GM23338 (cell line): Measurements from ENCODE around the gene NUBPL. TPM values are rescaled to one million over a fixed set of nuclear protein-coding genes. Genes with fewer than 3 reads are reported as not detected.

Experiments used
- ATAC-seq: fragments of 200-7000 bp; cut with Tn5 transposase; 3 replicates; pipeline ENCODE4 v1.9.1; 2020
- DNase-seq: peaks from one replicate; pipeline ENCODE4 v3.0.0-alpha.2; 2015; ENCODE audit warnings: low spot score
- H2AFZ ChIP-seq: fragments of 200-600 bp; sonication (generic); 2 replicates; pipeline ENCODE4 v1.8.0; 2016; ENCODE audit warnings: antibody characterized with exemption, mild to moderate bottlenecking, moderate library complexity
- H3F3A ChIP-seq: fragments of 200-600 bp; sonication (generic); replicated peaks from 2 replicates; pipeline ENCODE4 v1.8.0; 2017; ENCODE audit warnings: antibody characterized with exemption, mixed run types, low read depth
- H3K27ac ChIP-seq: fragments of 200-600 bp; sonication (generic); 2 replicates; pipeline ENCODE4 v1.6.1; 2016; ENCODE audit warnings: low read depth
- H3K27me3 ChIP-seq: fragments of 200-600 bp; sonication (generic); 2 replicates; pipeline ENCODE4 v1.8.0; 2016; ENCODE audit warnings: mild to moderate bottlenecking, mixed run types, moderate library complexity; ENCODE audit not compliant: insufficient read depth
- H3K36me3 ChIP-seq: fragments of 200-600 bp; sonication (generic); 2 replicates; pipeline ENCODE4 v1.8.0; 2016; ENCODE audit warnings: mild to moderate bottlenecking; ENCODE audit not compliant: insufficient read depth
- H3K4me1 ChIP-seq: fragments of 200-600 bp; sonication (generic); 2 replicates; pipeline ENCODE4 v1.8.0; 2016; ENCODE audit warnings: mild to moderate bottlenecking, moderate library complexity; ENCODE audit not compliant: insufficient read depth
- H3K4me2 ChIP-seq: fragments of 200-600 bp; sonication (generic); 2 replicates; pipeline ENCODE4 v1.7.1; 2017; ENCODE audit warnings: mixed run types
- H3K4me3 ChIP-seq: fragments of 200-600 bp; sonication (generic); 2 replicates; pipeline ENCODE4 v1.6.1; 2016; ENCODE audit warnings: mixed run types
- H3K79me2 ChIP-seq: fragments of 200-600 bp; sonication (generic); replicated peaks from 2 replicates; pipeline ENCODE4 v1.8.0; 2017; ENCODE audit warnings: mild to moderate bottlenecking; ENCODE audit not compliant: insufficient read depth
- H3K9me2 ChIP-seq: fragments of 200-600 bp; sonication (generic); 2 replicates; pipeline ENCODE4 v1.8.0; 2017; ENCODE audit not compliant: insufficient read depth
- H4K20me1 ChIP-seq: fragments of 200-600 bp; sonication (generic); replicated peaks from 2 replicates; pipeline ENCODE4 v1.8.0; 2017; ENCODE audit warnings: mild to moderate bottlenecking; ENCODE audit not compliant: insufficient read depth
- H3K27ac Mint-ChIP-seq: 2 replicates; pipeline ENCODE4 v1.8.0; 2020; ENCODE audit warnings: inconsistent platforms, mild to moderate bottlenecking, moderate library complexity, mixed read lengths
- H3K27me3 Mint-ChIP-seq: 3 replicates; pipeline ENCODE4 v1.8.0; 2022; ENCODE audit warnings: low read depth, mild to moderate bottlenecking, moderate library complexity, mixed read lengths, inconsistent platforms; ENCODE audit not compliant: insufficient read depth, poor library complexity
- H3K36me3 Mint-ChIP-seq: 3 replicates; pipeline ENCODE4 v1.8.0; 2021; ENCODE audit warnings: low read depth, mild to moderate bottlenecking, inconsistent platforms, moderate library complexity, mixed read lengths
- H3K4me1 Mint-ChIP-seq: 3 replicates; pipeline ENCODE4 v1.8.0; 2020; ENCODE audit warnings: mild to moderate bottlenecking, inconsistent platforms, mixed read lengths
- H3K4me3 Mint-ChIP-seq: 3 replicates; pipeline ENCODE4 v1.8.0; 2021; ENCODE audit warnings: moderate library complexity, mild to moderate bottlenecking, inconsistent platforms, mixed read lengths
- H3K9me3 Mint-ChIP-seq: 3 replicates; pipeline ENCODE4 v1.8.0; 2020; ENCODE audit warnings: moderate library complexity, mild to moderate bottlenecking, inconsistent platforms, mixed read lengths
- CREB1 ChIP-seq: fragments of 250-450 bp; sonication (Bioruptor Pico); IDR thresholded peaks from 2 replicates; pipeline ENCODE4 v1.5.0; 2020; ENCODE audit warnings: low read depth, mild to moderate bottlenecking, moderate library complexity
- EZH2 ChIP-seq: fragments of 200-600 bp; sonication (generic); IDR thresholded peaks from one replicate; pipeline ENCODE4 v1.8.0; 2017; ENCODE audit warnings: antibody characterized with exemption, mild to moderate bottlenecking, low read depth; ENCODE audit not compliant: unreplicated experiment
- EZH2phosphoT487 ChIP-seq: fragments of 200-600 bp; sonication (generic); IDR thresholded peaks from one replicate; pipeline ENCODE4 v1.8.1; 2018; ENCODE audit warnings: antibody characterized with exemption; ENCODE audit not compliant: unreplicated experiment
- JUNB ChIP-seq: IDR thresholded peaks from one replicate; pipeline ENCODE4 v1.6.1; 2016; ENCODE audit warnings: antibody characterized with exemption; ENCODE audit not compliant: unreplicated experiment
- NANOG ChIP-seq: IDR thresholded peaks from 2 replicates; pipeline ENCODE4 v1.6.1; 2016; ENCODE audit warnings: antibody characterized with exemption, borderline replicate concordance
- POLR2AphosphoS5 ChIP-seq: IDR thresholded peaks from 2 replicates; pipeline ENCODE4 v1.6.1; 2016; ENCODE audit warnings: antibody characterized with exemption, low read depth
- STAT1 ChIP-seq: IDR thresholded peaks from one replicate; pipeline ENCODE4 v1.6.1; 2016; ENCODE audit warnings: antibody characterized with exemption; ENCODE audit not compliant: unreplicated experiment
- ZNF114 ChIP-seq: fragments of 250-450 bp; sonication (Bioruptor Pico); IDR thresholded peaks from 2 replicates; pipeline ENCODE4 v1.5.0; 2020; ENCODE audit warnings: mild to moderate bottlenecking, moderate library complexity
- ZNF331 ChIP-seq: fragments of 250-450 bp; sonication (Bioruptor Pico); IDR thresholded peaks from 2 replicates; pipeline ENCODE4 v1.5.0; 2020; ENCODE audit warnings: low read depth, mild to moderate bottlenecking, moderate library complexity
- ZNF462 ChIP-seq: fragments of 250-450 bp; sonication (Bioruptor Pico); IDR thresholded peaks from 2 replicates; pipeline ENCODE4 v1.5.0; 2020; ENCODE audit warnings: mild to moderate bottlenecking, moderate library complexity
- polyA plus RNA-seq: library from polyadenylated mRNA; unstranded; fragments of >200 nt; fragmentation: Nextera tagmentation; extraction: Ambion mirVana; gene quantifications from 2 replicates; pipeline ENCODE4 v1.2.1, GENCODE V29; 2016
- total RNA-seq: library from RNA; depleted of rRNA; stranded (reverse); fragments of >200 nt; shearing (Covaris generic); gene quantifications from 2 replicates; pipeline ENCODE4 v1.2.3, GENCODE V29; 2014
- TF ChIP-seq, protein P1 (sequence below): IDR thresholded peaks from one replicate; pipeline ENCODE4 v1.6.1; 2018; ENCODE audit warnings: antibody characterized with exemption; ENCODE audit not compliant: unreplicated experiment
- TF ChIP-seq, protein P2 (sequence below): IDR thresholded peaks from 2 replicates; pipeline ENCODE4 v1.6.1; 2016; ENCODE audit warnings: antibody characterized with exemption
- TF ChIP-seq, protein P3 (sequence below), 2 experiments: fragments of 200-600 bp in 1 of 2; sonication (generic) in 1 of 2; conservative IDR thresholded peaks; 2 replicates each; pipeline versions ENCODE4 v1.5.1 to v1.6.1; 2016 to 2017; ENCODE audit warnings: antibody characterized with exemption in 2 of 2, low read depth in 2 of 2, mild to moderate bottlenecking in 2 of 2, moderate library complexity in 1 of 2

NUBPL gene
- total and polyA plus RNA-seq, 2 experiments from 2014 or later = 6.1 to 20.7 TPM

DNA sequence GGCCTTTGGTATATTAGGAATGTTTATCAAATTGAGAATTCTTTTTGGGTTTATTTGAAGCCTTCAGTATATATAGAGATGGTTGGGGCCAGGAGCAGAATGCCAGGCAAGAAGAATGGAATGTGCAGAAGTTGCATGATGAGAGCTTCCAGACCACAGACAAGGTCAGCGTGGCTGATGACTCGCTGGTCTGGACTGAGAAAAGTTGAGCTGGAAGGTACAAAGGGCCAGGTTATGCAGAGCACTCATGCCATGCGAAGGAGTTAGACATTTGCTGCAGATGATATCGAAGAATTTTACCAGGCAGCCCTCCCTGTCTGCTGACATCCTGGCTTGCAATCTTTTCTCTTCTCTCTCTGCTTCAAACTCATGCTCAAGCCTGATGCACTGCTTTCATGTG is 319.7 kb downstream of the NUBPL start:
- no peak overlapping the region for H2AFZ ChIP-seq
- no peaks in the 10 kb centered on the region for H4K20me1 ChIP-seq
- H3K36me3 ChIP-seq = no peaks in the 10 kb centered on the region
- no peak for ATAC-seq
- Mint-ChIP-seq H3K27me3 (peaks cover 2% of the 10 kb centered on the region), H3K4me3 (no peak overlapping the region), H3K9me3 (no peaks in the 10 kb centered on the region), H3K36me3 (no peaks in the 10 kb centered on the region), H3K4me1 (no peaks in the 10 kb centered on the region), H3K27ac (no peak overlapping the region)
- no peaks in the 10 kb centered on the region for H3K4me1 ChIP-seq
- TF ChIP-seq JUNB (no peak), ZNF462 (no peak), NANOG (no peak), STAT1 (no peak), EZH2phosphoT487 (no peak), EZH2 (no peak), CREB1 (no peak), ZNF331 (CRISPR knock-in tag) (no peak), ZNF114 (CRISPR knock-in tag) (no peak), POLR2AphosphoS5 (no peak)
- TF ChIP-seq, protein P1, sequence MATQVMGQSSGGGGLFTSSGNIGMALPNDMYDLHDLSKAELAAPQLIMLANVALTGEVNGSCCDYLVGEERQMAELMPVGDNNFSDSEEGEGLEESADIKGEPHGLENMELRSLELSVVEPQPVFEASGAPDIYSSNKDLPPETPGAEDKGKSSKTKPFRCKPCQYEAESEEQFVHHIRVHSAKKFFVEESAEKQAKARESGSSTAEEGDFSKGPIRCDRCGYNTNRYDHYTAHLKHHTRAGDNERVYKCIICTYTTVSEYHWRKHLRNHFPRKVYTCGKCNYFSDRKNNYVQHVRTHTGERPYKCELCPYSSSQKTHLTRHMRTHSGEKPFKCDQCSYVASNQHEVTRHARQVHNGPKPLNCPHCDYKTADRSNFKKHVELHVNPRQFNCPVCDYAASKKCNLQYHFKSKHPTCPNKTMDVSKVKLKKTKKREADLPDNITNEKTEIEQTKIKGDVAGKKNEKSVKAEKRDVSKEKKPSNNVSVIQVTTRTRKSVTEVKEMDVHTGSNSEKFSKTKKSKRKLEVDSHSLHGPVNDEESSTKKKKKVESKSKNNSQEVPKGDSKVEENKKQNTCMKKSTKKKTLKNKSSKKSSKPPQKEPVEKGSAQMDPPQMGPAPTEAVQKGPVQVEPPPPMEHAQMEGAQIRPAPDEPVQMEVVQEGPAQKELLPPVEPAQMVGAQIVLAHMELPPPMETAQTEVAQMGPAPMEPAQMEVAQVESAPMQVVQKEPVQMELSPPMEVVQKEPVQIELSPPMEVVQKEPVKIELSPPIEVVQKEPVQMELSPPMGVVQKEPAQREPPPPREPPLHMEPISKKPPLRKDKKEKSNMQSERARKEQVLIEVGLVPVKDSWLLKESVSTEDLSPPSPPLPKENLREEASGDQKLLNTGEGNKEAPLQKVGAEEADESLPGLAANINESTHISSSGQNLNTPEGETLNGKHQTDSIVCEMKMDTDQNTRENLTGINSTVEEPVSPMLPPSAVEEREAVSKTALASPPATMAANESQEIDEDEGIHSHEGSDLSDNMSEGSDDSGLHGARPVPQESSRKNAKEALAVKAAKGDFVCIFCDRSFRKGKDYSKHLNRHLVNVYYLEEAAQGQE = no peak
- TF ChIP-seq, protein P2, sequence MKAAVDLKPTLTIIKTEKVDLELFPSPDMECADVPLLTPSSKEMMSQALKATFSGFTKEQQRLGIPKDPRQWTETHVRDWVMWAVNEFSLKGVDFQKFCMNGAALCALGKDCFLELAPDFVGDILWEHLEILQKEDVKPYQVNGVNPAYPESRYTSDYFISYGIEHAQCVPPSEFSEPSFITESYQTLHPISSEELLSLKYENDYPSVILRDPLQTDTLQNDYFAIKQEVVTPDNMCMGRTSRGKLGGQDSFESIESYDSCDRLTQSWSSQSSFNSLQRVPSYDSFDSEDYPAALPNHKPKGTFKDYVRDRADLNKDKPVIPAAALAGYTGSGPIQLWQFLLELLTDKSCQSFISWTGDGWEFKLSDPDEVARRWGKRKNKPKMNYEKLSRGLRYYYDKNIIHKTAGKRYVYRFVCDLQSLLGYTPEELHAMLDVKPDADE = no peak
- TF ChIP-seq, protein P3, sequence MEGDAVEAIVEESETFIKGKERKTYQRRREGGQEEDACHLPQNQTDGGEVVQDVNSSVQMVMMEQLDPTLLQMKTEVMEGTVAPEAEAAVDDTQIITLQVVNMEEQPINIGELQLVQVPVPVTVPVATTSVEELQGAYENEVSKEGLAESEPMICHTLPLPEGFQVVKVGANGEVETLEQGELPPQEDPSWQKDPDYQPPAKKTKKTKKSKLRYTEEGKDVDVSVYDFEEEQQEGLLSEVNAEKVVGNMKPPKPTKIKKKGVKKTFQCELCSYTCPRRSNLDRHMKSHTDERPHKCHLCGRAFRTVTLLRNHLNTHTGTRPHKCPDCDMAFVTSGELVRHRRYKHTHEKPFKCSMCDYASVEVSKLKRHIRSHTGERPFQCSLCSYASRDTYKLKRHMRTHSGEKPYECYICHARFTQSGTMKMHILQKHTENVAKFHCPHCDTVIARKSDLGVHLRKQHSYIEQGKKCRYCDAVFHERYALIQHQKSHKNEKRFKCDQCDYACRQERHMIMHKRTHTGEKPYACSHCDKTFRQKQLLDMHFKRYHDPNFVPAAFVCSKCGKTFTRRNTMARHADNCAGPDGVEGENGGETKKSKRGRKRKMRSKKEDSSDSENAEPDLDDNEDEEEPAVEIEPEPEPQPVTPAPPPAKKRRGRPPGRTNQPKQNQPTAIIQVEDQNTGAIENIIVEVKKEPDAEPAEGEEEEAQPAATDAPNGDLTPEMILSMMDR (conservative IDR thresholded peaks at IDR 0.05; ENCODE audit: low read depth in 2 of 2) = no peak
- DNase-seq = no peak
- no peak overlapping the region for H3K4me3 ChIP-seq
- peaks cover 3% of the 10 kb centered on the region; the same call in 1 of the 2 replicates for H3K9me2 ChIP-seq
- H3K4me2 ChIP-seq = no peak overlapping the region
- no peaks in the 10 kb centered on the region for H3K27me3 ChIP-seq
- H3F3A ChIP-seq = no peaks in the 10 kb centered on the region
- no peaks in the 10 kb centered on the region for H3K79me2 ChIP-seq
- H3K27ac ChIP-seq = no peak overlapping the region
